HepG2 (cell line): ENCODE results near the gene CHCT1. TPM values are rescaled to one million over a fixed set of nuclear protein-coding genes. Genes with fewer than 3 reads are reported as not detected.
"Not testable (repeated sequence)": the region's sequence is repeated elsewhere in the genome, so short reads cannot be mapped to it uniquely, and the experiment has no call there.

Experiments
- ATAC-seq: fragments of 200-7000 bp; cut with Tn5 transposase; 3 replicates; pipeline ENCODE4 v1.9.1; 2020; ENCODE audit warnings: mild to moderate bottlenecking, moderate library complexity
- BruUV-seq: library from RNA; stranded (reverse); fragments of 400-500 nt; replicated peaks from 2 replicates; lab custom pipeline; 2021; lab: Mats Ljungman, UMichigan
- CTCF ChIA-PET: fragments of 300-600 bp; formaldehyde crosslinking; extraction: SDS; loops from one replicate; lab custom pipeline; 2021; ENCODE audit warnings: low total read pairs, inconsistent platforms, low intra/inter-chr PET ratio; lab: Yijun Ruan, JAX
- POLR2A ChIA-PET: fragments of 350-600 bp; sonication (Branson Sonifier 250); formaldehyde crosslinking; loops from one replicate; lab custom pipeline; 2020; ENCODE audit warnings: antibody characterized with exemption, inconsistent platforms; lab: Yijun Ruan, JAX
- DNase-seq: peaks from one replicate; pipeline ENCODE4 v3.0.0-alpha.2; 2015; ENCODE audit warnings: low spot score
- FAIRE-seq: peaks from 3 replicates; lab custom pipeline; 2011; peaks lifted over from hg19 to GRCh38; lab: Jason Lieb, UNC
- H2AFZ ChIP-seq: one replicate; pipeline ENCODE4 v1.6.1; 2011; ENCODE audit warnings: low read length, inconsistent platforms
- H3K27ac ChIP-seq: fragments of 300-600 bp; 3 replicates; pipeline ENCODE4 v1.8.0; 2011; ENCODE audit warnings: mixed run types, mild to moderate bottlenecking, mixed read lengths, low read length, inconsistent platforms; ENCODE audit not compliant: insufficient read depth; ENCODE audit errors: extremely low read length
- H3K27me3 ChIP-seq, 2 experiments: fragments of 200-600 bp in 1 of 2; 2 replicates in 1 of 2; 3 replicates in 1 of 2; pipeline versions ENCODE4 v1.6.0 to v1.8.0; 2011; ENCODE audit warnings: low read length in 2 of 2, mild to moderate bottlenecking in 2 of 2, moderate library complexity in 2 of 2, inconsistent platforms in 1 of 2; ENCODE audit not compliant: insufficient read depth in 2 of 2, control insufficient read depth in 1 of 2
- H3K36me3 ChIP-seq, 2 experiments: fragments of 200-600 bp in 1 of 2; replicated peaks in 1 of 2; 2 replicates in 1 of 2; 3 replicates in 1 of 2; pipeline versions ENCODE4 v1.5.1 to v1.8.0; 2011; ENCODE audit warnings: low read length in 2 of 2, inconsistent platforms in 1 of 2; ENCODE audit not compliant: insufficient read depth in 2 of 2, control insufficient read depth in 1 of 2
- H3K4me1 ChIP-seq: 2 replicates; pipeline ENCODE4 v1.5.1; 2012; ENCODE audit warnings: low read length, inconsistent platforms; ENCODE audit not compliant: insufficient read depth
- H3K4me2 ChIP-seq: 2 replicates; pipeline ENCODE4 v1.6.0; 2011; ENCODE audit warnings: low read depth, low read length, inconsistent platforms
- H3K4me3 ChIP-seq, 3 experiments: fragments of 200-600 bp in 1 of 3; sonication (generic), shearing (Covaris generic) in 1 of 3; replicated peaks in 1 of 3; 2 replicates each; pipeline ENCODE4 v1.5.1; 2011 to 2016; ENCODE audit warnings: low read length in 3 of 3, inconsistent platforms in 2 of 3, low read depth in 2 of 3, mild to moderate bottlenecking in 2 of 3, control low read depth in 1 of 3, mixed read lengths in 1 of 3; ENCODE audit not compliant: insufficient read depth in 1 of 3
- H3K79me2 ChIP-seq: one replicate; pipeline ENCODE4 v1.6.1; 2011; ENCODE audit warnings: low read length, inconsistent platforms; ENCODE audit not compliant: insufficient read depth
- H3K9ac ChIP-seq: 2 replicates; pipeline ENCODE4 v1.6.0; 2011; ENCODE audit warnings: mild to moderate bottlenecking, low read depth, low read length, inconsistent platforms; ENCODE audit not compliant: insufficient read depth
- H3K9me3 ChIP-seq: 2 replicates; pipeline ENCODE4 v1.5.1; 2012; ENCODE audit warnings: mild to moderate bottlenecking, low read length
- H4K20me1 ChIP-seq: 2 replicates; pipeline ENCODE4 v1.6.0; 2011; ENCODE audit warnings: inconsistent platforms, mild to moderate bottlenecking, low read length, moderate library complexity; ENCODE audit not compliant: insufficient read depth
- RAD51 ChIP-seq: fragments of 450-650 bp; IDR thresholded peaks from 2 replicates; pipeline ENCODE4 v1.6.1; 2016; ENCODE audit warnings: borderline replicate concordance
- ZNF652 ChIP-seq: IDR thresholded peaks from 2 replicates; pipeline ENCODE4 v1.6.1; 2016; ENCODE audit warnings: low read depth, borderline replicate concordance
- WGBS: methylation state at CpG from one replicate; pipeline ENCODE4 v1.1.6; 2017; ENCODE audit warnings: low lambda C conversion rate; 5-methylcytosine and 5-hydroxymethylcytosine counted together
- in situ Hi-C: cut with HindIII; loops from 2 replicates; pipeline ENCODE4 v1.10.0; 2017; ENCODE audit warnings: low pct_unique_long_range_greater_than_20kb; ENCODE audit not compliant: extremely low pct_ligation_motif_present
- intact Hi-C: fragments of 100-400 bp; cut with micrococcal nuclease; formaldehyde crosslinking; loops from one replicate; pipeline ENCODE4 v1.10.0; 2022; ENCODE audit not compliant: unreplicated experiment
- polyA plus RNA-seq, 8 experiments: library from polyadenylated mRNA; depleted of rRNA in 3 of 8; stranded (reverse) in 7 of 8; unstranded in 1 of 8; fragments of >200 nt; fragmentation: Illumina TruSeq in 4 of 8; extraction: Trizol in 4 of 8; gene quantifications; 2 replicates each; pipeline versions ENCODE4 v1.2.1 to v1.2.3, GENCODE V29; 2011 to 2016; ENCODE audit warnings: low read depth in 4 of 8, missing spikeins in 1 of 8, mixed read lengths in 1 of 8; ENCODE audit not compliant: insufficient read depth in 1 of 8
- total RNA-seq, 5 experiments: library from RNA; depleted of rRNA; stranded (reverse); fragments of >200 nt; fragmentation: Illumina TruSeq; extraction: Trizol; gene quantifications; 2 replicates each; pipeline ENCODE4 v1.2.3, GENCODE V29; 2016; ENCODE audit warnings: low read depth in 1 of 5

CHCT1 gene
- total and polyA plus RNA-seq, 2 of the 13 experiments (the other 11 are each of a cell fraction or from before 2014, with no cell fraction given) = not detected

GRCh38 chr17:60378187-60378586 lies 44.1 kb upstream of the CHCT1 start:
- peaks cover 17% of the 10 kb centered on the region for H3K79me2 ChIP-seq
- H3K27me3 ChIP-seq, H3K4me2 ChIP-seq, ATAC-seq, H2AFZ ChIP-seq, POLR2A ChIA-PET, H3K4me1 ChIP-seq, H3K36me3 ChIP-seq, BruUV-seq, FAIRE-seq, H3K4me3 ChIP-seq, H3K9ac ChIP-seq, H3K9me3 ChIP-seq, H4K20me1 ChIP-seq, in situ Hi-C loops, H3K27ac ChIP-seq, CTCF ChIA-PET, DNase-seq: not testable (repeated sequence)
- 100% methylated on average over 1 of the region's 1 CpG for WGBS
- intact Hi-C loops = loop anchor here (10.0 kb wide), 1 partner anchor 53 kb away; no protein-coding TSS in a partner anchor
- TF ChIP-seq ZNF652 (peak; percentile 53; the same call in 1 of the 2 replicates), RAD51 (0 out of 2 replicates have a peak, but pooled peaks have one; percentile 13)

- not testable (repeated sequence) for H3K9me3 ChIP-seq
These were observed 42.8 kb upstream of the CHCT1 start for GRCh38 chr17:60379461-60379860.

More at GRCh38 chr17:60379461-60379860, 42.8 kb upstream of the CHCT1 start:
- ATAC-seq, H3K4me3 ChIP-seq, H3K4me2 ChIP-seq, CTCF ChIA-PET, H3K36me3 ChIP-seq, H3K27ac ChIP-seq, FAIRE-seq, H3K27me3 ChIP-seq, BruUV-seq, H2AFZ ChIP-seq, H3K9ac ChIP-seq, in situ Hi-C loops, H4K20me1 ChIP-seq, DNase-seq: not testable (repeated sequence)
- Histone ChIP-seq H3K79me2 (peaks cover 28% of the 10 kb centered on the region), H3K4me1 (peaks cover 14% of the 10 kb centered on the region)
- WGBS = 90% methylated on average over 3 of the region's 3 CpGs
- intact Hi-C loops = loop anchor here (10.0 kb wide), 1 partner anchor 55 kb away; no protein-coding TSS in a partner anchor
- POLR2A ChIA-PET = interaction anchor here (0.8 to 1.2 kb wide), 2 partner anchors 11 to 12 kb away, joined by 3 read pairs; partner anchors contain the start of gene USP32
